NCI-H510A (cell line): ENCODE measurements around the gene HBM.
"Not testable (repeated sequence)": the region's sequence is repeated elsewhere in the genome, so short reads cannot be mapped to it uniquely, and the experiment has no call there.

ENCODE experiments used
- DNase-seq: peaks from one replicate; lab custom pipeline; 2025; lab: John Stamatoyannopoulos, UW

HBM gene, protein sequence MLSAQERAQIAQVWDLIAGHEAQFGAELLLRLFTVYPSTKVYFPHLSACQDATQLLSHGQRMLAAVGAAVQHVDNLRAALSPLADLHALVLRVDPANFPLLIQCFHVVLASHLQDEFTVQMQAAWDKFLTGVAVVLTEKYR

DNA sequence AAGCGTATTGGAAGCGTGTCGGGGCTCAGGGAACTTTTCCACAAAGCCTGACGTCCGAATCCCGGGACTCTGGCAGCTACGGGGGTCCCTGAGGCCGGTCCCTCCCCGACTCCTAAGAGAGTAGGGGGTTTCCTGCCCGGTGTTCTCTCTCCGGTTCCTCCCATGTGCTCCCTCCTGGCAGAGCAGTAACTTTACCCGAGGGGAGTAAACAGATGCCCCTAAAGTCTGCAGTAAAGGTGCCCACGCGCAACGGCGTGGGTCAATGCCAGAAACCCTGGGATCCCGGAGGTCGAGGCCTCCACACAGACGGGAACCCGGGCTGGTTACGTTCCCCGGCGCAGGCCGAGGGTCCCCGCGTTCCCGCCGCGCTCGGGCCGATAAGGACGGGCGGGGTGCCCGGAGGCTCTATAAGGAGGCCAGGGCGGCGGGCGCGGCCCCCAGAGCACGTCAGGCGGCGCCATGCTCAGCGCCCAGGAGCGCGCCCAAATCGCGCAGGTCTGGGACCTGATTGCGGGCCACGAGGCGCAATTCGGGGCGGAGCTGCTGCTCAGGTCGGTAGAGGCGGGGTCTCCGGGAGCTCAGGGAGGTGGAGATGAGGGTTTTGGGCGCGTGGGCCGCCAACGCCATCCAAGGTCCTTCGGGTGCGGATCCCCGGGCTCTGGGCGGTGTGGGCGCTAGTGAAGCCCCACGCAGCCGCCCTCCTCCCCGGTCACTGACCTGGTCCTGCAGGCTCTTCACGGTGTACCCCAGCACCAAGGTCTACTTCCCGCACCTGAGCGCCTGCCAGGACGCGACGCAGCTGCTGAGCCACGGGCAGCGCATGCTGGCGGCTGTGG, at the start of gene HBM:
HBM (plus strand) TSS at position 440 of the 836 bp plus-strand sequence; CDS start at position 460, 20 bp downstream.
- DNase-seq: no peak

DNA sequence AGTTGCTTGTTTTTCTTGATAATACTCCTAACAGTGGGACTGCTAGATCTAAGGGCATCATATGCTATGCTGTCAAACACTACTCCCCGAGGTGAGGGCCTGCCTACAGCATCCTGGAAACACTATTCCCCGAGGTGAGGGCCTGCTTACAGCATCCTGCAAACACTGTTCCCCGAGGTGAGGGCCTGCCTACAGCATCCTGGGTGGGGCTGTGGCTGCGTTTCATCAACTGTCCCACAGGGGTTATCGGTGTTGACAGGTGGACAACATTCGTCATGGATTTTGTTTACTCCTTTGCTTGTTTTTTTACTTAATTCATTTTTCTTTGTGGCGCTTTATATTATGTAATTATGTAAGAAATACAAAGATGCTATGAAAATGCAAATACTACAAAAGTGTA, 49.8 kb upstream of the HBM start:
- no peak for DNase-seq

DNA sequence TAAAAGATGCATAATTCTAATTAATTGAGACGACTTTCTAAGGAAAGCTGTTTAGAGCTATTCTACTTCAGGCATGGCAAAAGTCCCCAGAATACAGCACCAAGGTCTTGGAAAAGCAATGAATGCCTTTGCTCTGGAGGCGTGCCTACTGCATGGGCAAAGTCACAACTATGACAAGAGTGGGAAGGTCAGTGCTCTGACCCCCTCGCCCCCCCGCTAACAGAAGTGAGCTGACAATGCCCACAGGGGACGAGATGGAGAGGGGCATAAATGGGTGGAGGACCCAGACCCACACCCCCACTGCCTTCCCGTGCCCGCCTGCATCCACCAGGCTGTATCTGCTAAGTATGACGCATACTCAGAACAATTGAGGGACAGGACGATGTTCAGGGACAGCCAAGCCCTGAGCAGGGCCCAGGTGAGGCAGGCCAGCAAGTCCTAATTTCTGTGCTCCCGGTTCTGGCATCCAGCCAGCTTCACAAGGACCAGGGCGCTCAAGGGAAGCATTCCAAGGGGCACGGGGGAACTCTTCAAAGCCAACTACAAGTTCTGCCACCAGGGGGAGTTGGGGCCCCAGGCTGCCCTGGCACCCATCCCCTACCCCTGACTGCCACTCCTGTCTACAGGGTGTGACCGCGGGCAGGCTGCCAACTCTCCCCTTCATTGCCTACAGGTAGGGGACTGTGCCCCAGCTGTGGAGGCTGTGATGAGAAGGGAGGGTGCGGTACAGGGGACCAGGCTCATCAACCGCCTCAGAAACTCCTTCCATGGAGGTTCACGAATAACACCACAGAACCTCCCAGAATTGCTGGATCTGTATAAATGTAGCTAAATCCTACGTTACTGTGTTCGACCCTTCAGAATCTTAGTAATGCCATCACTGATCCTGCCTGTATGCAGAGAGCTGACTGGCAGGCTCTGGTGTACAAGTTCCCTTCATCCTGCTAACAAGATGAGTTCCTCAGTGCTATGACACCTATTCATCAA, 48.1 kb upstream of the HBM start:
- DNase-seq: peak; percentile 73

DNA sequence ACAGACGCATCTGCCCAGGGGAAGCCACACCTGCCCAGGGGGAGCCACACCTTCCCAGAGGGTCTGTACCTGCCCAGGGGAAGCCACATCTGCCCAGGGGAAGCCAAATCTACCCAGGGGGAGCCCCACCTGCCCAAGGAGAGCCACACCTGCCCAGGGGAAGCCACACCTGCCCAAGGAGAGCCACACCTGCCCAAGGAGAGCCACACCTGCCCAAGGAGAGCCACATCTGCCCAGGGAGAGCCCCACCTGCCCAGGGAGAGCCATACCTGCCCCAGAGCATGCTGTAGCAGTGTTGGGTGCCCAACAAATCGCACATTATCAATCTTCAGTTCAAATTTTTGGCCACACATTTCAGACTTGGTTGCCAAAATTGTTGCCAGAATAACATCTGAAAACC, 46.9 kb upstream of the HBM start:
- no peak for DNase-seq

DNA sequence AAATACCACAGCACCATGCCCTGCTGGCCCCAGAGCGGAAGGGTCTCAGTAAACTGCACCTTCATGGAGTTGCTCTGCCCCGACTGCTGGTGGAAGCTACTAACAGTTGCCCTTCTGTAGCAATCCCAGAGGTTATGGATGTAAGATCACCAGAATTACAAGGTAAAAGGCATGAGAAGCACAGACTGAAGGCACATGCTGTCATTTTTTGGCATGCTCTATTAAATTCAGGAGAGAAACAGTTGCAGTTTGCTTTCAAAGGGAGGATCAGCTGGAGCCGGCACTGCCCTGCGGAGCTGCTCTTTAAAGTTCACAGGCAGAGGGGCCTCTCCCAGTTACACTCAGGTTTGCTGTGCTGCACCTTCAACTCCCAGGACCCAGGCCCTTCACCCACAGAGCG, 46.5 kb upstream of the HBM start:
- DNase-seq: no peak

DNA sequence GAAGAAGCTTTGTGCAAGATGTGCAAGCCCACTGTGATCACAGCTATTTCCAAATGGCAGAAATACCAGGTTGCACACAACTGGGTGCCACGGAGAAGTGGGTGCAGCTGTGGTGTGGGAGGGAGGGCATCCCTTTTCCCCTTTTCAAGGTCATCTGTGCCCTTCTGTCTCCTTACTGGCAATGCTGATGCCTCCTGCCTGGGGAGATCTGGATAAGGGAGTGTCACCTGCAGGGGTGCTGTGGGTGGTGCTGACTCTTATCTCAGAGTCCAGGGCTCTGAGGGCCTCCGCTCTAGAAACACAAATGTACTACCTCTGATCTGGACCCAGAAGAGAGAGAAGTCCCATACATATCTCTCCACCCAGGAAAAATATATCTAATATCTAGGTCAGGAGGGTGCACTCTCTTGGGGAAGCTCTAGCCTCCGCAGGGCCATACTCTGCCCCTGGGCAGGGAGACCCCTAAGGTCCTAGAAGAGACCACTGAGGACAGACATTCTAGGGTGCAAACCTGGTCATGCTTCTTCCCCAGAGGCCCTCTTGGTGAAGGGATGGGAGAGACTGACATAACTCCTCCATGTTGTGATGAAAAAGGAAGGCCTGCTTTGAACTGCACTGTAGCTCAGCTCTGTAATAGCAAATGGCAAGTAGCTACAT, 45.8 kb upstream of the HBM start:
- no peak for DNase-seq

DNA sequence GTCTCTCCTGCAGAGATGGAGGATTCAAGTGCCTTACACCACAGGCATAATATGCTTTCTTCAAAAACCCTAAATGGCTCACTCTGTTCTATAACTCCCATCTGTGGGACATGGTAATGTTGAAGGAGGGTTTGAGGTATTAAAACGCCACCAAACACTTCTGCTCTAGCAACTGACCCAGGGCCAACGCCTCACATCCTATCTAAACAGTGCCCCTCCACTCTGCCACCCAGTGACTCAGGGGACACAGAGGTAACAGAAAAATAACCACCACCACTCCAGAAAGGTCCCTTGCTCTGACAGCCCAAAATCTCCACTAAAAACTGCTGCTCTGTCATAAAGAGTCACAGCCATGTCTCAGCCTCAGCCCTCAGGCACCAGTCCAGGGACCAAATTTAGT, 45.0 kb upstream of the HBM start:
- no peak for DNase-seq

DNA sequence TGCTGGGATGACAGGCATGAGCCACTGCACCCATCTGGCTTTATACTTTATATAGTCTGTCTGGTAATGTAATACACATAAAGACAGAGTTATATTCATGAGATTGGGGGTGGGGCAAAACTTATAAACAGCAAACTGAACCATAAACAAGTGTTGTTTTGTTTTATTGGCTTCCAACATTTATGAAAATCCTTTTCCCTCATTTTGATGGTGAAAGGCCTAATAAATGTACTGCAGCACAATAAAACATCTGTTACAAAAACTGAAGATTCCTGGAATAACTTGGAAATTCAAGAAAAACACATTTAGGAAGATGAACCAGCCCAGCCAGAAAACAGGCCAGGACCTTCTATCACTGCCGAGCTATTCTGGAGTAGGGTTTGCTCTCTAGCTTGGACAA, 43.4 kb upstream of the HBM start:
- DNase-seq: no peak

DNA sequence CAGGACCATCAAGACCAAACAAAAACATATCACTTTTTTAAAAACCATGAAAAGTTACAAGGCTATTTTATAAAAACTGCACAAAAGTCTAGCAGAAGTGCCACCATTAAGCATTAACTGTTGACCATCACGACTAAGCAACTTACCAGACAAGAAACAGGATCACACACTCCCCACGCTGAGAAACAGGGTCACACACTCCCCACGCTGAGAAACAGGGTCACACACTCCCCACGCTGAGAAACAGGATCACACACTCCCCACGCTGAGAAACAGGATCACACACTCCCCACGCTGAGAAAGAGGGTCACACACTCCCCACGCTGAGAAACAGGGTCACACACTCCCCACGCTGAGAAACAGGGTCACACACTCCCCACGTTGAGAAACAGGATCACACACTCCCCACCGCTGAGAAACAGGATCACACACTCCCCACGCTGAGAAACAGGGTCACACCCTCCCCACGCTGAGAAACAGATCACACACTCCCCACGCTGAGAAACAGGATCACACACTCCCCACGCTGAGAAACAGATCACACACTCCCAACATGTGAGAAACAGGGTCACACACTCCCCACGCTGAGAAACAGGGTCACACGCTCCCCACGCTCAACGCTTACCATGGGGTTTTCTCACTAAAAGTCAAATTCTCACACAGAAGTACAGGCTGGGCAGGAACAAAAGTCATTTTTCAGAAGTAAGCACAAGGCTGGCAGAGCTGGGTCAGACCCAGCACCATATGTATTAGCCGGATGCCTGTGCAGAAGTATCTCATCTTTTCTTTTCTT, 42.0 kb upstream of the HBM start:
- not testable (repeated sequence) for DNase-seq

DNA sequence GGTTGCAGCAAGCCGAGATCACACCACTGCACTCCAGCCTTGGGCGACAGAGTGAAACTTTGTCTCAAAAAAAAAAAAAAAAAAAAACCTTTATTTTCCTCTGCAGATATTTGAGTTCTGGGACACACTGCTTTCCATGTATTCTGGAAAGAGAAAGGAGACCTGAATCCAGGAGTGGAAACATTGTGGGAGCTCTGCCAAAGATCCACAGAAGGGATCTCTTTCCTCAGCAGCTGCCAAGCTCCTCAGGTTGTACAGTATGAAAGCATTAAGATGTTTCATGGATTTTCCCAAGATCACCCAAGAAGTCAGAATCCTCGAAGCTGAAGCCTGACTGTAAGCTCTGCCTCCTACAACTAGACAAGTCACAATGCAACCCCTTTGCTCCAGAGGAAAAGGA, 40.8 kb upstream of the HBM start:
- no peak for DNase-seq

DNA sequence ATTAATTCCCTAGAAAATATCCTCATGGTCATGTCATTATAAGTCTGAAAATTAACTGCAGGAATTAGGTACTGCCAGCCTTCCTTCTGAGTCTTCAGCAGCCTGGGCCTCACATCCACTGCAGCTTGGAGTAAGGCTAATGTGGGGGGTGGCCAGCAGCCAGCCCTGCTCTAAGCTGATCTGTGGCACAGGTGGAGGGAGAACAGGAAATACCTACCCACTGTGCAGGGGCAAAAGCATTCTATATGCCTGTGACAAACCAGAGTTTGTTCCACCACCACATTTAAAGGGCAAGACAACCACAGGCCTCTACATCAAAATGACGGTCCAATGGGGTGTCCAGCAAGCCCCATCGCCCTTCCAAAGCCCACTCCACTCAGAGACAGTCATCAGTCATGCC, 36.7 kb upstream of the HBM start:
- DNase-seq: no peak

DNA sequence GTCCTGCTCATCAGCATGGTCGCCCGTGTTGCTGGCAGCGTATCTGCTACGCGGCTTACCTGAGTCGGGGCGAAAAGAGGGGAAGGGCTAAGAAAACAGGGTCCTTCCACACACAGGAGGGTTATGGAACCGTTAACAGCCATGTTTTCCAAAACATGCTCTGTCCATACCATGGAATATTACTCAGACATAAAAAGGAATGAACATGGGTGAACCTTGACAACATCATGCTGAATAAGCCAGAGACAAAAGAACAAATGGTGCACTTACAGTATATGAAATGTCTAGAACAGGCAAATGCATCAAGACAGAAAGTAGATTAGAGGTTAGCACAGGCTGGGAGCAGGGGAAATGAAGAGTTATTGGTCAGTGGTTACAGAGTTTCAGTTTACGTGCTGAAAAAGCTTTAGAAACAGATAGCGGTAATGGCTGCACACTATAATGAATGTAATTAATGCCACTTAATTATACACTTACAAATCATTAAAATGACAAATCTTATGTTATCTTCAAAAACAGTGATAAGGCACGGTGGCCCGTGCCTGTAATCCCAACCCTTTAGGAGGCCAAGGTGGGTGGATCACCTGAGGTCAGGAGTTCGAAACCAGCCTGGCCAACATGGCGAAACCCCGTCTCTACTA, 35.1 kb upstream of the HBM start:
- DNase-seq: no peak

DNA sequence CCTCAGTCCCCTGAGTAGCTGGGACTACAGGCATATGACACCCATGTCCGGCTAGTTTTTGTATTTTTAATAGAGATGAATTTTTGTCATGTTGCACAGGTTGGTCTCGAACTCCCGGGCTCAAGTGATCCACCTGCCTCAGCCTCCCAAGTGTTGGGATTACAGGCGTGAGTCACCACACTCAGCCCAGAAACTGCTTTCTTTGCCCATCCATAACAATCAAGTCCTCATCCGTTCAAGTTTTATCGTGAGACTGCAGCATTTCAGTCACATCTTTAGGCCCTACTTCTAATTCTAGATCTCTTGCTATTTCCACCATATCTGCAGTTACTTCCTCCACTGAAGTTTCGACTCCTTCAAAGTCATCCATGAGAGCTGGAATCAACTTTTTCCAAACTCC, 33.7 kb upstream of the HBM start:
- DNase-seq: no peak

DNA sequence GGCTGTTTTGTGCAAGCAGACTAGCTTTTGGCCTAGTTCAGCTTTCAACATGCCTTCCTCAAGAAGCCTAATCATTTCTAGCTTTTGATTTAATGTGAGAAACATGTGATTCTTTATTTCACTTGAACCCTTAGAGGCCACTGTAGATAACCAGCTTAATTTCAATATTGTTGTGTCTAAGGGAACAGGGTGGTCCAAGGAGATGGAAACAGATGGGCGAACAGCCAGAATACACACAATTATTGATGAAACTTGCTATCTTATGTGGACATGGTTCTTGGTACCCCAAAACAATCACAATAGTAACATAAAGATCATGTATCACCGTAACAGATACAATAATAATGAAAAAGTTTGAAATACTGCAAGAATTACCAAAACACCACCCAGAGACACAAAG, 32.1 kb upstream of the HBM start:
- DNase-seq: no peak

DNA sequence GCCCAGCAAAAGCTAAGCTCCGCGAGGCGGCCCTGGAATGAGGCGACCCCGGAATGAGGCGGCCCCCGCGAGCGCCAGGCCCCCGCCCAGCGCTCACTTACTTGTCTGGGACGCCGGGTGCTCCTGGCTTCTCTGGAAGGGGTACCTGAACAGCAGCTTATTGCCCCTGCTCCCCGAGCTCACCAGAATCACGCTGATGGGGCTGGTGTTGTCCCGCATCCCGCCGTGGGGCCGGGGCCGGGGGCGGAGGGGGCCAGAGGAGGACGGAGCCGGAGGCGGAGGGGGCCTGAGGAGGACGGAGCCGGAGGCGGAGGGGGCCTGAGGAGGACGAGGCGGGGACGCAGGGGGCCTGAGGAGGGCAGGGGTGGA, 27.7 kb upstream of the HBM start:
- no peak for DNase-seq

DNA sequence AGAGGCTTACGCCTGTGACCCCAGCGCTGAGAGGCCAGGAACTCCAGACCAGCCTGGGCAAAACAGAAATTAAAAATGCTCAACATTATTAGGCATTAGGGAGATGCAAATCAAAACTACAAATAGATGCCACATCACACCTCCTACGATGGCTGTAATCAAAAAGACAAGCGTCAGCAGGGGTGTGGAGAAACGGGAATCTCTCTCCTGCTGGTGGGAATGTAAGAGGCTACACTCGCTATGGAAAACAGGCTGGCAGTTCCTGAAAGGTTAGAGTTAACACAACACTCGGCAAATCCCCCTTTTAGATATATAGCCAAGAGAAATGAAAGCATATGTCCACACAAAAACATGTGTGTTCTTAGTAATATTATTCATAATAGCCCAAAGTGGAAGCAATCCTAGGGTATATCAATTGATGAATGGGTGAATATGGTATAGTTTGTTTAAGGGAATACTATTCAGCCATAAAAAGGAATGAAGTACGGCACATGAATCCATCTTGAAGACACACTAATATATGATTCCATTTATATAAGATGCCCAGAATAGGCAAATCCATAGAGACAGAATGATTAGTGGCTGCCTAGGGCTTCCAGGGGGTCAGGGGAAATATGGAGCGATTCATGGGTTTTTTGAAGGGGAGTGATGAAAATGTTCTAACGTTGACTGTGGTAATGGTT, 25.5 kb upstream of the HBM start:
- no peak for DNase-seq

DNA sequence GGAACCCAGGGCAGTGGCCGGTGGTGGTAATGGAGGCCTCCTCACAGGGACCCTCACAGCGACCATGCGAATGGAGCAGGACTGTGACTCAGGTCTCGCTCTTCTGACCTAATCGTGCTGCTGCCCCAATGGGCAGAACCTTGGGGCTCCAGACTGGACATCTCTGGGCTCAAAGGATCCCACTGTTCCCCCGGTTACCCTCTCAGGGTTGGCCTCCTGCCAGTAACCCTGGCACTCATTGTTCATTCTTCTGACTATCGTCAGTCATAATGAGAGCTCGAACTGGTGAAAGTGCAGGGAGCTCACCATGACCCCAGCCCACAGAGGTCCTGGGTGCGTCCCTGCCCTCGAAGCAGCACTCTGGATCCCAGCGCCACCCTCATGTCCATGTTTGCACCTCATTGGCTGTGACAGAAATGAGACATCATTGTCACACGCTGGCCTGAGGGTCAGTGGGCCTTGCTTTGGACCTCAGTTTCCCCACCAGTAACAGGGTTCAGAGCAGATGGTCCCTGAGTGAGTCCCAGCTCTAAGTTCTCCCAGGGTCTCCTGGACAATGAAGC, 23.3 kb upstream of the HBM start:
- DNase-seq: no peak

DNA sequence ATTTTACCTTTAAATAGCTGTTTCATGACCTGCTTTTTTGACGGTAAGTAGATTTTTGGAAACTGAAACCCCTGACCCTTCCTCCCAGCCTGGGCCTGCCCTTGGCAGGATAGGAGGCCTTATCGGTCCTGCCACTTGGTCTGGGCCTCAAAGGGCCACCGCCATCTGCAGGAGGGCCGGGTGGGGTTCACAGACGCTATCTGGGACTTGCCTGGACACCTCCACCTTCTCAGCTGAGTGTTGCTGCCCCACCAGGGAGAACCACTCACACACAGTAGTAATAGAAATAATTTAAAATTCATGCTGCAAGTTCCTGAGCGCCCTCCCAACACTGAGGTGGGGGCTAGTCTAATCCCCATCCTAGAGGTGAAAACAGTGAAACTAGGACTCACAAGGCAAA, 22.7 kb upstream of the HBM start:
- DNase-seq: no peak

DNA sequence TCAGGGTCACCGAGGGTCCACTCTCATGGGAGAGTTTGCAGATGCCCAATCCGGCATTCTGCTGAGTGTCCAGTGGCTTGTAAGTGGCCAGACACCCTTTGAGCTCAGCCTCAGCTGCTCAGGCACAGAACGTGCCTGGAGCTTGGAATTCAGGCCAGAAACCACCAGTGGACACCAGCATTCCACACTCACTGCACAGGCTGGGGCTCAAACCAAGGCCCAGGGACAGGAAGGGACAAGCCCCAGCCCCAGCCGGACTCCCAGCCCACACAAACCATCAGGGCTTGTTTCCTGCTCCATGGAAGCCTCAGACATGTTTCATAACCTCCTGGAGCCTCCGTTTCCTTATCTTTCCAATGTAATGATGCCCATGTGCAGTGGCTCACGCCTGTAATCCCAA, 22.3 kb upstream of the HBM start:
- DNase-seq: no peak

DNA sequence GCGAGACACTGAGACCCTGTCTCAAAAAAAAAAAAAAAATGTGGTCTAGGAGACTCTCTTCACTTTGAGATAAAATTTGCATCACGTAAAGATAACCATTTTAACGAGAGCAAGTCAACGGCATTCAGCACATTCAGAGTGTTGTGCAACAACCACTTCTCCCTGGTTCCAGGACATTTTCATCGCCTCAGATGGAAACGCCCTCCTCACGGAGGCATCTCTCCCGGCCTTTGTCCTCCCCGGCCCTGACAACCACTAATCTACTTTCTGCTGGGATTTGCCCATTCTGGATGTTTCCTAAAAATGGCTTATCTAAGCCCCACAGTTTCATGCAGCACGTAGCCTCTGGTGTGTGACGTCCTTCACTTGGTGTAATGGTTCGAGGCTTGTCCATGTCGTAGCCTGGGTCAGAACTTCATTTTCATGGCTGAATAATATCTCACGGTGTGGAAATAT, 21.0 kb upstream of the HBM start:
- no peak for DNase-seq
